ENCODE measurements around the gene STRBP. TPM values are rescaled to one million over a fixed set of nuclear protein-coding genes. Genes with fewer than 3 reads are reported as not detected.
"Not testable (repeated sequence)": the region's sequence is repeated elsewhere in the genome, so short reads cannot be mapped to it uniquely, and the experiment has no call there.

The STRBP gene
- total RNA-seq, 1 donor from 2014 or later = 65.9 TPM

- no peak overlapping the region for H3K27ac Mint-ChIP-seq
- no peaks in the 10 kb centered on the region for H3K27me3 Mint-ChIP-seq (ENCODE audit: low read depth)
- H3K4me3 Mint-ChIP-seq = no peak overlapping the region
- TF ChIP-seq CTCF (IDR thresholded peaks at IDR 0.05; ENCODE audit: unreplicated experiment) = no peak
- H3K36me3 Mint-ChIP-seq = no peaks in the 10 kb centered on the region
- no peaks in the 10 kb centered on the region for H3K4me1 Mint-ChIP-seq
- no peak for DNase-seq (ENCODE audit: low spot score in 2 of 2, unreplicated experiment in 2 of 2)
- H3K9me3 Mint-ChIP-seq = peaks cover 8% of the 10 kb centered on the region
These were observed 14.1 kb upstream of the STRBP start for GRCh38 chr9:123282362-123283047.

- TF ChIP-seq CTCF (IDR thresholded peaks at IDR 0.05; ENCODE audit: unreplicated experiment) = no peak
- H3K4me3 Mint-ChIP-seq = no peak overlapping the region
- no peaks in the 10 kb centered on the region for H3K27me3 Mint-ChIP-seq (ENCODE audit: low read depth)
- no peaks in the 10 kb centered on the region for H3K4me1 Mint-ChIP-seq
- H3K9me3 Mint-ChIP-seq = peaks cover 8% of the 10 kb centered on the region
- no peak for DNase-seq (ENCODE audit: low spot score in 2 of 2, unreplicated experiment in 2 of 2)
- no peak overlapping the region for H3K27ac Mint-ChIP-seq
- H3K36me3 Mint-ChIP-seq = no peaks in the 10 kb centered on the region
These were observed 13.4 kb upstream of the STRBP start for GRCh38 chr9:123281659-123282350.

GRCh38 chr9:123278879-123279493 is 10.6 kb upstream of the STRBP start:
- H3K27me3 Mint-ChIP-seq (ENCODE audit: low read depth); H3K9me3 Mint-ChIP-seq; H3K4me3 Mint-ChIP-seq; H3K27ac Mint-ChIP-seq; DNase-seq (ENCODE audit: low spot score in 2 of 2, unreplicated experiment in 2 of 2); H3K4me1 Mint-ChIP-seq; H3K36me3 Mint-ChIP-seq: not testable (repeated sequence)

- no peak overlapping the region for H3K27ac Mint-ChIP-seq
- no peaks in the 10 kb centered on the region for H3K27me3 Mint-ChIP-seq (ENCODE audit: low read depth)
- H3K36me3 Mint-ChIP-seq = no peaks in the 10 kb centered on the region
- TF ChIP-seq CTCF (IDR thresholded peaks at IDR 0.05; ENCODE audit: unreplicated experiment) = no peak
- no peak overlapping the region for H3K4me3 Mint-ChIP-seq
- DNase-seq (ENCODE audit: low spot score in 2 of 2, unreplicated experiment in 2 of 2) = no peak
- H3K4me1 Mint-ChIP-seq = peaks cover 4% of the 10 kb centered on the region
- peaks cover 8% of the 10 kb centered on the region for H3K9me3 Mint-ChIP-seq
These were observed 10.0 kb upstream of the STRBP start for GRCh38 chr9:123278361-123278760.

- Mint-ChIP-seq H3K27ac (no peak overlapping the region), H3K4me3 (no peak overlapping the region), H3K27me3 (ENCODE audit: low read depth) (peaks cover 2% of the 10 kb centered on the region), H3K36me3 (no peaks in the 10 kb centered on the region), H3K9me3 (peaks cover 8% of the 10 kb centered on the region), H3K4me1 (peaks cover 4% of the 10 kb centered on the region)
- no peak for DNase-seq (ENCODE audit: low spot score in 2 of 2, unreplicated experiment in 2 of 2)
- TF ChIP-seq CTCF (IDR thresholded peaks at IDR 0.05; ENCODE audit: unreplicated experiment) = no peak
These were observed 8.2 kb upstream of the STRBP start for GRCh38 chr9:123276551-123276950.

GRCh38 chr9:123271133-123271532 is 2.7 kb upstream of the STRBP start:
- Mint-ChIP-seq H3K4me1 (peaks cover 17% of the 10 kb centered on the region), H3K27me3 (ENCODE audit: low read depth) (peaks cover 25% of the 10 kb centered on the region)
- not testable (repeated sequence) for H3K4me3 Mint-ChIP-seq; H3K36me3 Mint-ChIP-seq; DNase-seq (ENCODE audit: low spot score in 2 of 2, unreplicated experiment in 2 of 2); H3K27ac Mint-ChIP-seq; H3K9me3 Mint-ChIP-seq
